Keratinocyte (primary cell): ENCODE data around the gene MICAL2. TPM values are rescaled to one million over a fixed set of nuclear protein-coding genes. Genes with fewer than 3 reads are reported as not detected.

Experiments used
- DNase-seq: peaks from one replicate; pipeline ENCODE4 v3.0.0-alpha.2; 2011; ENCODE audit warnings: low read depth, missing footprints, low spot score
- FAIRE-seq: peaks from 2 replicates; lab custom pipeline; 2011; peaks lifted over from hg19 to GRCh38; lab: Jason Lieb, UNC
- H2AFZ ChIP-seq: 2 replicates; pipeline ENCODE4 v1.6.0; 2012; ENCODE audit warnings: low read length, control low read depth, inconsistent platforms; ENCODE audit not compliant: control insufficient read depth
- H3K27ac ChIP-seq: 2 replicates; pipeline ENCODE4 v1.5.1; 2011; ENCODE audit warnings: low read length; ENCODE audit not compliant: control insufficient read depth, insufficient read depth
- H3K27me3 ChIP-seq: 3 replicates; pipeline ENCODE4 v1.6.0; 2011; ENCODE audit warnings: low read length; ENCODE audit not compliant: control insufficient read depth, insufficient read depth; ENCODE audit errors: extremely low read depth
- H3K36me3 ChIP-seq, 2 experiments: 2 replicates in 1 of 2; 3 replicates in 1 of 2; pipeline ENCODE4 v1.5.1; 2011; ENCODE audit warnings: low read length in 2 of 2, mild to moderate bottlenecking in 1 of 2; ENCODE audit not compliant: control insufficient read depth in 2 of 2, insufficient read depth in 2 of 2; ENCODE audit errors: extremely low read depth in 1 of 2
- H3K4me1 ChIP-seq: 3 replicates; pipeline ENCODE4 v1.5.1; 2011; ENCODE audit warnings: low read length; ENCODE audit not compliant: control insufficient read depth, insufficient read depth; ENCODE audit errors: extremely low read depth
- H3K4me2 ChIP-seq: 3 replicates; pipeline ENCODE4 v1.6.0; 2011; ENCODE audit warnings: low read depth, low read length; ENCODE audit not compliant: control insufficient read depth, insufficient read depth; ENCODE audit errors: extremely low read depth
- H3K4me3 ChIP-seq, 3 experiments: fragments of 200-600 bp in 1 of 3; sonication (generic) in 1 of 3; 2 replicates in 2 of 3; 3 replicates in 1 of 3; pipeline ENCODE4 v1.5.1; 2011 to 2016; ENCODE audit warnings: low read length in 3 of 3, mild to moderate bottlenecking in 3 of 3, control low read depth in 2 of 3, inconsistent platforms in 1 of 3, low read depth in 1 of 3, mixed read lengths in 1 of 3, mixed run types in 1 of 3, moderate library complexity in 1 of 3; ENCODE audit not compliant: control insufficient read depth in 2 of 3, insufficient read depth in 2 of 3; ENCODE audit errors: extremely low read depth in 1 of 3
- H3K79me2 ChIP-seq: 2 replicates; pipeline ENCODE4 v1.6.0; 2012; ENCODE audit warnings: low read length; ENCODE audit not compliant: control insufficient read depth, insufficient read depth
- H3K9ac ChIP-seq: 3 replicates; pipeline ENCODE4 v1.6.0; 2011; ENCODE audit warnings: low read length; ENCODE audit not compliant: control insufficient read depth, insufficient read depth; ENCODE audit errors: extremely low read depth
- H3K9me1 ChIP-seq: 3 replicates; pipeline ENCODE4 v1.6.0; 2011; ENCODE audit warnings: low read length; ENCODE audit not compliant: control insufficient read depth, insufficient read depth; ENCODE audit errors: extremely low read depth
- H3K9me3 ChIP-seq: 2 replicates; pipeline ENCODE4 v1.5.1; 2012; ENCODE audit warnings: low read depth, low read length; ENCODE audit not compliant: control insufficient read depth
- H4K20me1 ChIP-seq: 3 replicates; pipeline ENCODE4 v1.6.0; 2011; ENCODE audit warnings: low read length; ENCODE audit not compliant: control insufficient read depth, insufficient read depth; ENCODE audit errors: extremely low read depth
- CTCF ChIP-seq, 3 experiments: IDR thresholded peaks in 1 of 3; conservative IDR thresholded peaks in 1 of 3; optimal IDR thresholded peaks in 1 of 3; 2 replicates in 2 of 3; 3 replicates in 1 of 3; pipeline versions ENCODE3 to v1.5.1; 2011; ENCODE audit warnings: low read length in 3 of 3, mild to moderate bottlenecking in 3 of 3, moderate library complexity in 2 of 3, control low read depth in 1 of 3, inconsistent platforms in 1 of 3; ENCODE audit not compliant: insufficient read depth in 2 of 3; ENCODE audit errors: extremely low read depth in 1 of 3
- EZH2 ChIP-seq: IDR thresholded peaks from one replicate; pipeline ENCODE4 v1.6.1; 2012; ENCODE audit warnings: inconsistent platforms, mild to moderate bottlenecking, low read length, moderate library complexity
- dilution Hi-C: fragments of 300-500 bp; cut with MboI; formaldehyde crosslinking; loops from one replicate; pipeline ENCODE4 v1.7.0; 2020; ENCODE audit warnings: low sequenced_read_pairs; ENCODE audit not compliant: extremely low pct_ligation_motif_present
- polyA plus RNA-seq, 5 experiments: library from polyadenylated mRNA; depleted of rRNA in 3 of 5; stranded (reverse) in 3 of 5; stranded (forward) in 1 of 5; unstranded in 1 of 5; fragments of >200 nt; gene quantifications; 1 replicate in 1 of 5; 2 replicates in 3 of 5; 3 replicates in 1 of 5; pipeline versions ENCODE4 v1.2.1 to v1.2.3, GENCODE V29; 2011 to 2012; ENCODE audit warnings: missing spikeins in 2 of 5, low read depth in 1 of 5, low replicate concordance in 1 of 5

The MICAL2 gene
- polyA plus RNA-seq, 1 donor (not counting 4 experiments of a cell fraction or from before 2014, with no cell fraction given): 83.9 TPM

- DNase-seq (no peak), FAIRE-seq (no peak)
- TF ChIP-seq EZH2 (no peak), CTCF (optimal IDR thresholded peaks at IDR 0.05 in 1 of 3, IDR thresholded peaks at IDR 0.05 in 1 of 3, conservative IDR thresholded peaks at IDR 0.05 in 1 of 3; ENCODE audit: extremely low read depth in 1 of 3, insufficient read depth in 2 of 3, low read length in 3 of 3) (no peak)
- H3K27ac ChIP-seq: peak overlapping the region; percentile 98
- H3K79me2 ChIP-seq: peaks cover 51% of the 10 kb centered on the region
- H4K20me1 ChIP-seq: no peaks in the 10 kb centered on the region
- peak overlapping the region; percentile 49 for H3K4me2 ChIP-seq
- no peak overlapping the region for H2AFZ ChIP-seq
- H3K4me1 ChIP-seq: peaks cover 98% of the 10 kb centered on the region
- dilution Hi-C loops: no loop called here
- H3K9me3 ChIP-seq: no peaks in the 10 kb centered on the region
- peak overlapping the region; percentile 28 for H3K9ac ChIP-seq
- no peaks in the 10 kb centered on the region for H3K27me3 ChIP-seq
- no peaks in the 10 kb centered on the region for H3K9me1 ChIP-seq
- H3K4me3 ChIP-seq: no peak overlapping the region
- H3K36me3 ChIP-seq: peaks cover 2 to 23% of the 10 kb centered on the region in 2 experiments
Measured at GRCh38 chr11:12177739-12178338, 67.4 kb downstream of the MICAL2 start.

- no peak for TF ChIP-seq CTCF (optimal IDR thresholded peaks at IDR 0.05 in 1 of 3, IDR thresholded peaks at IDR 0.05 in 1 of 3, conservative IDR thresholded peaks at IDR 0.05 in 1 of 3; ENCODE audit: extremely low read depth in 1 of 3, insufficient read depth in 2 of 3, low read length in 3 of 3)
- no peak for TF ChIP-seq EZH2
Measured at GRCh38 chr11:12179019-12179418, 68.6 kb downstream of the MICAL2 start.

More at GRCh38 chr11:12179019-12179418, 68.6 kb downstream of the MICAL2 start:
- Histone ChIP-seq H2AFZ (no peak overlapping the region), H3K27ac (peak overlapping the region; percentile 98), H3K4me3 (peak overlapping the region in 2 of 3 experiments; percentile 7 to 13), H3K79me2 (peaks cover 56% of the 10 kb centered on the region), H3K4me2 (peak overlapping the region; percentile 49), H3K27me3 (no peaks in the 10 kb centered on the region), H3K36me3 (peaks cover 2 to 29% of the 10 kb centered on the region in 2 experiments), H3K9ac (peak overlapping the region; percentile 47), H3K9me3 (no peaks in the 10 kb centered on the region), H3K9me1 (no peaks in the 10 kb centered on the region), H4K20me1 (no peaks in the 10 kb centered on the region), H3K4me1 (peaks cover 98% of the 10 kb centered on the region)
- dilution Hi-C loops: no loop called here
- no peak for FAIRE-seq
- no peak for DNase-seq
